HG02798 (cell line): ENCODE data around the gene UROC1.

ENCODE experiments used
- ATAC-seq: cut with Tn5 transposase; IDR thresholded peaks from one replicate; pipeline ENCODE4 v1.9.1; 2021; ENCODE audit warnings: mild to moderate bottlenecking; ENCODE audit not compliant: unreplicated experiment, poor library complexity

The UROC1 gene

GRCh38 chr3:126499401-126499800 is 18.2 kb downstream of the UROC1 start:
- no peak for ATAC-seq

DNA sequence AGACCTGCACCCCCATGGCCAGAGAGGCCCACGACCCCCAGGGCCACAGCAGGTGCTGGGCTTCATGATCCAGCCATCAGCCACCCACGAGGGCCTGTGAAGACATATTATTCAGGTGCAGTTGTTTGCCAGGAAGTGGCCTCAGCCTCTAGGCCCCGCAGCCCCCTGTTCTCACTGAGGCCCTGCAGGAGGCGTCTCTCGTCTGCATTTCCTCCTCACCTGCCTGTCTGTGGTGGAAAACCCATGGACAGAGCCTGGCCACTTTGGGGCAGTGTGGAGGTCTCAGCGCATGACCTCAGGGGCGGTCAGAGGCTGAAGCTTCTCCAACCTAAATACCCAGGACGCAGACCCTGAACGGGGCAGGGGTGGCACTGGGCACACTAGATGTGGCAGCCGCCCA is 18.6 kb downstream of the UROC1 start:
- no peak for ATAC-seq

GRCh38 chr3:126498461-126498860 is 19.1 kb downstream of the UROC1 start:
- no peak for ATAC-seq

GRCh38 chr3:126497956-126498355 is 19.6 kb downstream of the UROC1 start:
- ATAC-seq, result no peak

- ATAC-seq, result no peak
These were observed 20.4 kb downstream of the UROC1 start for GRCh38 chr3:126496894-126497850.

GRCh38 chr3:126495786-126496185 is 21.8 kb downstream of the UROC1 start:
- ATAC-seq, result no peak

- no peak for ATAC-seq
These were observed 22.7 kb downstream of the UROC1 start for GRCh38 chr3:126494970-126495230.

DNA sequence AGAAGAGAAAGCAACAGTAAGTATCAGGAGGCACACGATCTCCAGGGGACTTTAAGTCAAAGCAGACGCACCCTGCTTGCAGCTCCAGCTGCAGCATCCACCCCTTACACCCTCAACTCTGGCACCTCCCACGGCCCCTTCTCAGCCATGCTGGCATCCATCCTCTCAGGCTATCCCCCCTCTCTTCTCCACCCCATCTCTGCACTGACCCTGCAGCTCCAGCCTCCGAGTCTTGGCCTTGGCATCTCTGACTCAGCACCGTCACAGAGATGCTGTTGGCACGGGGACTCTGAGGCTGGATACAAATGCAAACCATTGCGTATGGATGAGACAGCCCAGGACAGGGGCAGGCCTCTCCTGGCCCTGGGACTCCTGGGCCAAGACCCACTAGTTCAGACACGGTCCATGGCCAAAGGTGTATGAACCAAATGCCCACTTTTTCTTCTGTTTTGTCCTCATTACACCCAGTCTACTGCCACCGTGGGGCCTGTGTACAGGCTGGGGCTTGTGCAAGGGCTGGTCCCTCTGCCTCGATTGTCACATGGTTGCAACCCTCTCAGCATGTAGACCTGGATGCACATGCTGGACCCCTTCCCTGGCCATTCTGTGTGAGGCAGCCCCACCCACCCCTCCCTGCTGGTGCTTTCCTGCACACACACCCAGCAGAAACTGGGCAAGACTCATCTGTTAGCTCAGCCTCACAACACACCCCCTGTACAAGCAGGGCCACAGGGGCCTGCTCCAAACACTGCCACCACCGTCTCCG is 23.2 kb downstream of the UROC1 start:
- no peak for ATAC-seq

GRCh38 chr3:126493739-126494138 is 23.8 kb downstream of the UROC1 start:
- ATAC-seq, result no peak

DNA sequence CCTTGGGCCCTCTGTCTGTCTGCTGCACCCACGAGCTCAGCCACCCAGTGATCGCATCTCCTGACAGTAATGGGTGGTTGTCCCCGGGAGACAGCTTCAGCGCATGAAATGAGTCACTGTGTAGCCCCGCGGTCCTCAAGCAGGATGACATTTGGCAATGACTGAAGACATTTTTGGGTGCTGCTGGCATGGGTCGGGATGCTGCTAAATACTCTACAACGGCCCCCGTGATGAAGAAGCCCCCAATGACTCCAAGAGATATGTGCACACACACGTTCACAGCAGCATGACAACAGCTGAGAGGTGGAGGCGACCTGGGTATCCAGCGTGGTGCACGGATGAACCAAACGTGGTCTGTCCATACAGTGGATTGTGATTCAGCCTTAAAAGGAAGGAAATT is 24.5 kb downstream of the UROC1 start:
- ATAC-seq, result no peak

DNA sequence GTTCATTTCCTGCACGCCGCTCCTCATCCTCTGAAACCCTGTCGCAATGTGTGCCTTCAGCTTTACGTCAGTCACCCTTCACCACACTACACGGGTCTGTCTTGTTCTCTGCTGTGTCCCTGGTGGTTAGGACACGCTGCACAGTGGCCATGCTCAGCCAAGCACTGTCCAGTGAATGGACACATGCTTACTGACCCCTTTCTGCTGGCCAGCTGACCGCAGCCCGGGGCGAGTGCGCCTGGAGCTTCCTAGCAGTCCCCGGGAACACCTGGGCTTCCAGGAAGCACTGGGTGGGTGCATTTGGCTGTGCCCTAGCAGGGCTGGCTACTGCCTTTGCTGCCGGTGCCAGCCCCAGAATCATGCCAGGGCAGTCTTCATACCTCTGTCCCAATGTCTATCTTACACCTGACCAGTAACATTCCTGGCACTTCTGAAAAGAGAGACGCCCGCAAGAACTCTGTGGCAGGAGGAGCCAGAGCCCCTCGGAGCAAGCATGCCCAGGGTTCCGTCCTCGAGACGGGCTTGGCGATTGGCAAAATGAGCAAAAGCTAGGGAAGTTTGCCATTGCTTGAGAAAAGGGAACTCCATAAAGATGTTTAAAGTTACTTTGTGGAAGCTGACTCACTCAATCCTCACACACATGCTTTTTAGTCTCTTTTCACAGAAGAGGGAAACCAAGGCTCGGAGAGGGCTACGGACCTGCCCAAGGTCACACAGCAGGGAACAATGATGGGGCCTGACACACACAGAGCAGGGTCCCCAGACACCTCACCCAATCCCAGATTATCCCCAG is 26.2 kb downstream of the UROC1 start:
- no peak for ATAC-seq

- no peak for ATAC-seq
These were observed 27.0 kb downstream of the UROC1 start for GRCh38 chr3:126490619-126491018.

DNA sequence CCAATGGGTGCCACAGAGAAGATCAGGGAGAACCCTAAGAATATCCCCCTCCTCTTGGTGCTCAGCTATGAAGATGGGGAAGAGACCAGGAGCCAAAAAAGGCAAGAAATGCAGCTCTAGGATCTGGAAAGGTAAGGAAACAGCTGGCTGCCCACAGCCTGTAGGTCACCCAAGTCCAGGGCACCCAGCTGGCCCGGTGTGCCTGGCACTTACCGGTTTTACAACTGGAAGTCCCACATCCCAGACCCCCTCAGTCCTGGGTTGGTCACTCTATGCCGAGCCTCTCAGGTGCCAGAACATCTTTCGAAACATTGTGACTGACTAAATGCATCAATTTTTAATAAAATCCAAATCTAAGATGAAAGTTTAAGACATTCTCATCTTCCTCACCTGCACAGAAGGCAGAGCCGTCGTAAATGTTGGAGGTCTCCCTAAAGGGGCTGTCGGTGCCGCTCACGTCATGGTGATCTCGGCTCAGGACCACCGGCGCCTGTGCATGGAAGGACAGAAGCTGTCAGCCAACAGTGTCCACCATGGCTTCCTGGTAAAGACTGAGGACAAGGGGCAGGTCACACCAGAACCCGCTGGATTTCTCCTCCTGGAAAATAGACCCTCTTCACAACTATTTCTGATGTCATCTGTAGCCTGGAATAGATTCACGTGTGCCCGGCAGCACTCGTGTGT is 28.5 kb downstream of the UROC1 start:
- no peak for ATAC-seq

- no peak for ATAC-seq
These were observed 29.4 kb downstream of the UROC1 start for GRCh38 chr3:126488185-126488584.

- no peak for ATAC-seq
These were observed 30.3 kb downstream of the UROC1 start for GRCh38 chr3:126487151-126487771.

GRCh38 chr3:126486360-126486847 is 31.2 kb downstream of the UROC1 start:
- no peak for ATAC-seq

DNA sequence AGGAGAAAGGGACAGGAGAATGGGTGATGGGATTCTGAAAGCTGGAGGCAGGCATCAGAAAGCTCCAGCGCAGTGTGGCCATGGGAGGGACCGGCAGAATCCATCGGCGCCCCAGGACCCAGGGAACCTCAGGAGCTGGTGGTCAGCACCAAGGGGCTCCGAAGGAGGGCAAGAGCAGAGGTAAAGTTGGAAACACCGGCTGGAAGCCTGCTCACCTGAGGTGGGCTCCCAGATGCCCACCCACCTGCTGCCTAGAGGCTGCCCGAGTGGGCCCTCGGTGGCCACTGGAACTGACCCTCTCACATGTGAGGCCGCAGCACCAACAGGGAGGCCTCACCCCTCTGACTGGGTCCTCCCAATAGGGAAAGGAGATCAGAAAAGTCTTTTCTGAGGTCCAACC is 31.6 kb downstream of the UROC1 start:
- ATAC-seq, result no peak

DNA sequence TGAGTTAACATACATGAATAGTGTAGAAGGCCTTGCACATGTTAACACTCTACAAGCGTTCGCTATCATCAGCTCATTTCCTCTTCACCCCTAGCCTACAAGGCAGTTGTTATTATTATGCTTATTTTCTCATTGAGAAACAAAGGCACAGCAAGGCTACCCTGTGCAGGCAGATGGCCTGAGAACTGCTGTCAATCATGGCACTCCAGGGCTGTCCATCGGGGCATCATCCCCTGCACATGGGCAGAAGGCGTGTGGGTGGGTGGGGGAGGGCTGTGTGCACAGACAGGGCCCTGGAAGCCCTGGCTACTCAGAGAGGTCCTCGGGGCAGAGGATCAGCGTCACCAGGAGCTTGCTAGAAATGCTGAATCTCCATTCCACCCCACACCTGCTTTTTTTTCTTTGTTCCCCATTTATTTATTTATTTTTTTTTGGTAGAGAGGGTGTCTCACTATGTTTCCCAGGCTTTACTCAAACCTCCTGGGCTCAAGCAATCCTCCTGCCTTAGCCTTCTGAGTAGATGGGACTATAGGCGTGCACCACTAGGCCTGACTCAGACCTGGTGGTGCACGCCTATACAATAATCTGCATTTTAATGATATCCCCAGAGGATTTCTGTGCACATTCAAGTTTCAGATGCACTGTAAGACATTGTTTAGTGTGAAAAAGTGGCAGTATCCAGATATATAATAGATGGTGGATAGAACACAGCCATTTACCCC is 32.2 kb downstream of the UROC1 start:
- no peak for ATAC-seq

DNA sequence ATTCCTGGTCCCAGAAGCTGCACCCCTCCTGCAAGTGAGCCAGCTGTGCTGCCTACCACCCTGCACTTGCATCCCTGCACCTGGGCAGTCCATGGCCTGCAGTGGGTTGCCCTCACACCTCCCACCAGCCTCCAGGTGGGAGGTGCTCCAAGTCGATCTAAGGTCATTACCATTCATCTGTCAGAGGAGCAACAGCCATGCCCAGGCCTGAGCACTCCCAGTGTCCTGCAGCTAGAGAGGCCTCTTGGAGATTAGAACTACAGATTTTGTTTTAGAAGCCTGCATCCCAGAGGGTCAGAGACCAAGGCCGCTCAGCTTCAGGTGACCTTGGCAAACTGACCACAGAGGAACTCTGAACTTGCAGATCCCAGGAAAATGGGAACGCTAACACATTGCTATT is 32.9 kb downstream of the UROC1 start:
- ATAC-seq, result no peak
